Kidney epithelial cell (primary cell): ENCODE data around the gene SV2B. TPM values are rescaled to one million over a fixed set of nuclear protein-coding genes. Genes with fewer than 3 reads are reported as not detected.

ENCODE experiments used
- DNase-seq: peaks from one replicate; pipeline ENCODE4 v3.0.0-alpha.2; 2010; ENCODE audit warnings: low read depth
- H3K27me3 ChIP-seq: 2 replicates; pipeline ENCODE4 v1.6.0; 2011; ENCODE audit warnings: low read length; ENCODE audit not compliant: control insufficient read depth, insufficient read depth
- H3K36me3 ChIP-seq: 2 replicates; pipeline ENCODE4 v1.5.1; 2011; ENCODE audit warnings: low read length; ENCODE audit not compliant: control insufficient read depth, insufficient read depth
- H3K4me3 ChIP-seq: 2 replicates; pipeline ENCODE4 v1.5.1; 2011; ENCODE audit warnings: low read depth, mild to moderate bottlenecking, control low read depth, low read length
- CTCF ChIP-seq: IDR thresholded peaks from 2 replicates; pipeline ENCODE4 v1.5.1; 2011; ENCODE audit warnings: mild to moderate bottlenecking, moderate library complexity, low read length, control low read depth, inconsistent platforms; ENCODE audit not compliant: insufficient read depth, poor library complexity, severe bottlenecking
- total RNA-seq: library from RNA; depleted of rRNA; stranded (reverse); fragments of >200 nt; gene quantifications from 2 replicates; pipeline ENCODE4 v1.2.3, GENCODE V29; 2015

Gene SV2B
- total RNA-seq, 1 donor from 2014 or later = 1.8 TPM

- no peak for TF ChIP-seq CTCF
- Histone ChIP-seq H3K4me3 (no peak overlapping the region), H3K27me3 (no peaks in the 10 kb centered on the region), H3K36me3 (no peaks in the 10 kb centered on the region)
- DNase-seq = no peak
Observed at GRCh38 chr15:91306144-91306543, 206.1 kb downstream of the SV2B start.

- no peaks in the 10 kb centered on the region for H3K36me3 ChIP-seq
- H3K4me3 ChIP-seq = no peak overlapping the region
- no peak for DNase-seq
- H3K27me3 ChIP-seq = no peaks in the 10 kb centered on the region
- no peak for TF ChIP-seq CTCF
Observed at GRCh38 chr15:91307601-91308000, 207.5 kb downstream of the SV2B start.

- H3K4me3 ChIP-seq = no peak overlapping the region
- DNase-seq = no peak
- TF ChIP-seq CTCF = no peak
- no peaks in the 10 kb centered on the region for H3K27me3 ChIP-seq
- H3K36me3 ChIP-seq = no peaks in the 10 kb centered on the region
Observed at GRCh38 chr15:91308199-91308598, 208.1 kb downstream of the SV2B start.

- no peak for DNase-seq
- Histone ChIP-seq H3K4me3 (no peak overlapping the region), H3K27me3 (no peaks in the 10 kb centered on the region), H3K36me3 (no peaks in the 10 kb centered on the region)
- TF ChIP-seq CTCF = no peak
Observed at GRCh38 chr15:91308855-91309254, 208.8 kb downstream of the SV2B start.

GRCh38 chr15:91311986-91312385 lies 211.9 kb downstream of the SV2B start:
- H3K4me3 ChIP-seq = no peak overlapping the region
- DNase-seq = no peak
- no peaks in the 10 kb centered on the region for H3K27me3 ChIP-seq
- no peaks in the 10 kb centered on the region for H3K36me3 ChIP-seq
- TF ChIP-seq CTCF = no peak

GRCh38 chr15:91316126-91316525 lies 216.1 kb downstream of the SV2B start:
- no peaks in the 10 kb centered on the region for H3K27me3 ChIP-seq
- DNase-seq = no peak
- no peak for TF ChIP-seq CTCF
- no peak overlapping the region for H3K4me3 ChIP-seq
- no peaks in the 10 kb centered on the region for H3K36me3 ChIP-seq
